Activated CD4-positive, alpha-beta T cell treated with anti-CD3 and anti-CD28 coated beads for 1 hour (primary cell): ENCODE measurements around the gene MTMR6.
"Not testable (repeated sequence)": the region's sequence is repeated elsewhere in the genome, so short reads cannot be mapped to it uniquely, and the experiment has no call there.

Experiments
- DNase-seq: peaks from one replicate; pipeline ENCODE4 v3.0.0-alpha.2; 2020

MTMR6 gene

DNA sequence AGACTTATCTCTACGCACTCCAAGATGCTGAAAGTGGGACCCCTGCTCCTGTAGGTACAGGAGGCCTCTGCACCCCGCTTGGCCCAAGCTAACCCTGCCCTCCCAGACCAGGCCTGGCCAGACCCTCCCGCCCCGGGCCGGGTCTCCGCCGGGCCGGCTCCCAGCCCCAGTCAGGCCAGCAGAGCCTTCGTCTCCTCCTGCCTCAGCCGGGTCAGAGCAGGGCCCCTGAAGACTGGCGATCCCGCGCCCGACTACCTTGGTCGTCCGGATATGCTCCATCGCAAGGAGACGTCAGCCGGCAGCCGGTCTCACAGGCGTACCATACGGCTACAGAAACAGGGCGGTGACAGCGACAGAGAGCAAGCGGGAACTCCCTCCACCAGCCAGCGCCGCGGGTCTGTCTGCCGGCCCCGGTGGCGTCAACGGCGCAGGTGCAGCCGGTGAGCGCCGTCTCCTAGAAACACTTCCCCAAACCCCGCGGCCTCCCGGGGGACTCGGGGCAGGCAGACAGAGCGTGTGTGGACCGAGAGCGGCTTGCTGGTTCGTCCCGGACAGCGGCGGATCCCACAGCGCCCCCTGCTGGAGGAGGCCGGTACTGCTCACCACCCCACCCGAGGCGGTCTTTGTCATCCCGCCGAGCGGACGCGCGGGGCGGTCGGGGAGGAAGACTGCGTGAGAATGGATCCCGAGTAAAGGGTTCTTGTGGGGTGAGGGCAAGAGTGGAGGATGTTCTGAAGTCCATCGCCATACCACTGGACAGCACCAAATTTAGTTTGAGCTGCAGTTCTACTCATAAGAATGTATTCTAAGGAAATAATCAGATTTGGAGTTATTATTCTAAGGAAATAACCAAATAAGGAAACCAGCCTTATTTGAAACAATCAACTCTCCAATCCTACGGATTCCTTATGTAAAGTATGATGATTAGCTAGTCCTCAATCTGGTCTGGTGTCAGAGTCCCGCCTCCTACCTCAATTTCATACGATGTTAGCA is at the start of gene MTMR6:
Gene MTMR6 (minus strand): TSS at position 520 of the 993 bp plus-strand sequence. CDS start 241 bp downstream, at position 279.
- DNase-seq: peak; percentile 90

DNA sequence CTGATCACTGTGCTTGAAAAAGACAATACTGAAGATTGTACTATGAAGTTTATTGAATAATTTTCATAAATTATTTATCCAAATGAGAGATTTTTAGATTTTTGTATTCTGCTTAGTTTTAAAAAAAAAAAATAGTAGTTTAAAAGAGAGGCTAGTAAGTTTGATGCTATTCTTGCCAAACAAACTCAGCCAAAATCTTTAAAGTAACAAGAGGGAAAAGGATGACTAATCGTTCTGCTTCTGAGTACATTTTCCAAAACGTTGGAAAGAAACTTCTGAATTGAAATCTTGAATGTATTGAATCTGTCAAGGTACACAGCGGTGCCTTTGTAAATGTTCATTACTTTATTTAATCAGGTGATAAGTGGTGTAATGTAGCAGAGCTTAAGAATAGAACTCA is 48.6 kb upstream of the MTMR6 start:
- no peak for DNase-seq

DNA sequence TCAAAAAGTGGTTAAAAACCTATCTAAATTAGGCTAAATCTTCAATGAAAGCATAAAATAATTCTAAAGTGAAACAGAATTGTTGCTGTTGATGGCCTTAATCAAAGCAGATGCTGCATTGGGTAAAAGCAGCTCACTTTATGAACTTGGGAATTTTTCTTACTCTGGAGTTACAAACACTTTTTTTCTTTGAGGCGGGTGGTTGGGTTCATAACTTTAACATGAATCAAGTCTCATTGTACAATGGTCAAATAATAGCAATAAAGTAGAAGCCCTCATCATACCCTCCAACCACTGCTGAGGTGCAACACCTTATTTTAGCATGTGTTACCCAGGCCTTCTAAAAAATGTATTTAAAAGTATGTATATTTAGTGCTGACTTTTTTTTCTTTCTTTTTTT is 43.3 kb upstream of the MTMR6 start:
- DNase-seq: no peak

DNA sequence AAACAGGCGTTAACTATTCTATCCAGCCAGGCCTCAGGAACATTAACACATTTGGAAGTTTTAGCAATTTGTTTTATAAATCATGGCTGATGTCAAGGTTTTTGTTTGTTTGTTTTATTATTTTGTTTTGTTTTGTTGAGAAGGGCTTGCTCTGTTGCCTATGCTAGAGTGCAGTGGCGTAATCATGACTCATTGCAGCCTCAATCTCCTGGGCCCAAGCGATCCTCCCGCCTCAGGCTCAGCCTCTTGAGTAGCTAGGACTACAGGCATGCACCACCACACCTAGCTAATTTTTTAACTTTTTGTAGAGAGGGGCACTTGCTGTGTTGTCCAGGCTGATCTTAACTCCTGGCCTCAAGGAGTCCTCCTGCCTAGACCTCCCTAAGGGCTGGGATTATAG is 42.4 kb upstream of the MTMR6 start:
- no peak for DNase-seq

DNA sequence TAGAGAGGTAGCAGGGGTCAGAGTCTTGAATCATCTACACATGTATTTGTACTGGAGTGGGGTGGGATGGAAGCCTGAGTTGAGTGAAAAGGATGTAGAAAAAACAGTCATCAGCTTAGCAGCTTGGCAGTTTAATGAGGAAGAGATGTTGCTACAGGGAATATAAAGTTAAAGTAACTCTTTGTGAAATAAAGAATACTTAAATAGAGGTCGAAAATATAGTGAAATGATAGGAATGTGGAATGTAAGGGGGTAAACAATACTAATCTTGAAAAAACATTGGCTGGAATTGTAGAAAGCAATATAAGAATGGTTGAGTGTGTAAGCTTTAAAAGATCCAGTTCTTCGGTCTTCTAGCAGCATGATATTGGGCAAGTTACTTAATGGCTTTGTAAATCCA is 36.8 kb upstream of the MTMR6 start:
- no peak for DNase-seq

DNA sequence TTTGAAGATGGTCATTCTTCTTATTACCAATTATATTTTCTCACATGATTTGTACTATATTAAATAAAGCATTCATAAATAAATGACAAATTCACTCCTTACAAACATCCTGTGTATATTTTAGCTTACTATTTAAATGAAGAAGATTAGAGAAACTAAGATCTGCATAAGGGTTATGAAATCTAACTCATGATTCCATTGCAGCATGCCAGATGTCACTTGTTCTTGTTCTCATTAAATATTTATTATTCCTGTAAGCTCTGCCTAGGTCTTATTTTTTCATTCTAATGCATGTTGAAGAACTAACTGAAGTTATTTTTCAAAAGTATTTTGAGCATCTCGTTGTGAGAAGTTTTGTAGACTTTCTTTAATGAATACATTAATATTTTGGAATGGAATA is 32.5 kb upstream of the MTMR6 start:
- no peak for DNase-seq

DNA sequence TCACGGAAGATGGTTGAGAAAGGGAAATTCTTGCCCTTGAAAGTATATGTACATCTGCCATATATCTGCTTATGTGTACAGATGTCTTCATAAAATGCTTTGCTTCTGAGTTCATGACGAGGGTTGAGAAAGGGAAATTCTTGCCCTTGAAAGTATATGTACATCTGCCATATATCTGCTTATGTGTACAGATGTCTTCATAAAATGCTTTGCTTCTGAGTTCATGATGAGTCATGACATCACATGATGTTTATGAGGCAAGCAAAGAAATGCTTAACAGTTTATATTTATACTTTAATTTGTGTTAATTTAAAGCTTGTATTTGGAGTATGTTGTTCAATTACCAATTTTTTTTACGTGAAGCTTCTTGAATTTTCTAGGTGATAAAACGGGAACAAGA is 31.7 kb upstream of the MTMR6 start:
- not testable (repeated sequence) for DNase-seq

DNA sequence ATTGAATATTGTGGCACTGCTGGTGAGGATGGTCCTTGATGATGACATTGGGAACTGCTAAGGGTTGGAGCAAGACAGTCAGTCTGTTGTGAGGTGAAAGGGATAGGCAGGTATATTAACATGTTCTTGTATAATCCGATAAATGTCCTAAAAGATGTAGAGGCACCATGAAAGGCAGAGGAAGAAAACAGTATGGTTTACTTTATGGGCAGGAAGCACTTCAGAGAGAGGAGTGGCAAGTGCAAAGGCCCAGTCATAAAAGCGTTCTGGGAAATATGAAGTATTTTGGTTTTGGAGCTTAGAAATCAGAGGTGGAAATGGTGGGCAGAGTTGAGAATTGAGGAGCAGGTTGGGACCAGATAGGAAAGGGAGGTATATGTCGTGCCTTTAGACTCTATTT is 23.6 kb upstream of the MTMR6 start:
- DNase-seq: no peak

DNA sequence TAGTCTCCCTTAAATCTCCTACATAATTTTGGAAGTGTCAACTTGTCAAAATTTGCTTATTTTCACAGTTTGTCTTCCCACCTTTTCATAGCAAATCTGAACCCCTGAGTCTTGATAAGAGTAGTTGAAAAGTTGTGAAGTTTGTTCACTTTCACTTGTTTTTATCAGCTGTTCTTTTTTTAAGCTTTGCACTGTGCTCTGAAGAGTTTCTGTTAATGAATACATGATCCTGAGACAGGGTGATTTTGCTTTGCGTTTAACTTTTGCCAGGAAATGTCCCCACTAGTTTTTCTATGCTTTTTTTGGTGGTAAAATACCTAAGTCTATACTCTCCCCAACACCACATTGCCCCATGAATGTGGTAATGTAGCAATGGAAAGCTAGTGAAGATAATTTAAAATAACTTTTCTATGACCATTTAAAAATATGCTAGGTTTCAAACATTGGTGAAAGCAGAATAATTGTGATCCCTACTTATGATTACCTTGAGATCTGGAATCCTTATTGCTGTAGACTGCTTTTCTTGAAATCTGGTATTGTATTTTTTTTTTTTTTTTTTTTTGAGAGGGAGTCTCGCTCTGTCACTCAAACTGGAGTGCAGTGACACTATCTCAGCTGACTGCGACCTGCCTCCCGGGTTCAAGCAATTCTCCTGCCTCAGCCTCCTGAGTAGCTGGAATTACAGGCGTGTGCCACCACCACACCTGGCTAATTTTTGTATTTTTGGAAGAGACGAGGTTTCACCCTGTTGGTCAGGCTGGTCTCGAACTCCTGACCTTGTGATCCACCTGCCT is 19.6 kb upstream of the MTMR6 start:
- DNase-seq: no peak

DNA sequence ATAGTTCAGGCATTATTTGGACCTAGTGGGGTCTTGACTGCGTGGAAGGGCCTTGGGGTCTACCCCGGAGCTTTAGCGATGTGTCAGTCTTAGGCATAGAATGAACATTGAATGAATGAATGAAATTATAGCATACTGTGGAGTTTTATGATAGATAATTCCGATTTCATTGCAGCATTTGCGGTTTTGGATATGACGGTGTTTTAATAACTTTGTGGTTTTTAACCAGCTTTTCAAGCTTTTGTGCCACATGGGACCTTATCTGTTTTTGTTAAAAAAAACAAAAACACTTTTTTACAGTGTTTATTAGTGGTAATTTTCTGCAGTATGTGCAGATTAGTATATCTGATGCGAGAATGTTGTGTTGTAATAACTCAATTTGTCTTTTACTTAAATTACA is 14.8 kb upstream of the MTMR6 start:
- DNase-seq: no peak

DNA sequence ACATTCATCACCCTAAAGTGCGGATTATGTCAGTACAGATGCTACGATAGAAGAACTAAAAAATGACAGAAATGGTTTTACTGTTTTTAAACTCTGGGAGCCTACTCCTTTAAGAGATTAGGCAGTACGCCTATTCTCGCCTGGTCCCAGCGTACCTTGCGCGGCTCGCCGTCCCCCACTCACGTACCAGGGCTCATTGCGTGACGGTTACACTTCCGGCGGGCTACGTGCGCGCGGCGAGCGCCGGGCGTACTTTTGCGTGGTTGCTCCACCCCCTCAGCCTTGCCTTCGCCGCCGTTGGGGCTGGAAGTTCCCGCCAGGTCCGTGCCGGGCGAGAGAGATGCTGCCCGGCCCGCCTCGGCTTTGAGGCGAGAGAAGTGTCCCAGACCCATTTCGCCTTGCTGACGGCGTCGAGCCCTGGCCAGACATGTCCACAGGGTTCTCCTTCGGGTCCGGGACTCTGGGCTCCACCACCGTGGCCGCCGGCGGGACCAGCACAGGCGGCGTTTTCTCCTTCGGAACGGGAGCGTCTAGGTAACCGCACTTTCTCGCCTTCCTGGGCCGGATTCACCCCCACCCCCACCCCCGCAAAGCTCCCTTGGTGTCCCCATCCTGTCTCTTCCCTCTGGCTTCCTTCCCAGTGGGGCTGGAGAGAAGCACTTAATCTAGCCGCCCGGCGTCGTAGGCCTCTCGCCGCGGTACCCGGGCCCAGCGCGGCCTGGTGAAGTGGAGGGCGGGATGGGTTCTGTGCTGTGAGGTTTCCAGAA is 14.2 kb upstream of the MTMR6 start, which contains the start of gene NUP58:
Gene NUP58 (plus strand): TSS at position 279 of the 767 bp plus-strand sequence. CDS start 149 bp downstream, at position 428.
- DNase-seq: peak; percentile 90

DNA sequence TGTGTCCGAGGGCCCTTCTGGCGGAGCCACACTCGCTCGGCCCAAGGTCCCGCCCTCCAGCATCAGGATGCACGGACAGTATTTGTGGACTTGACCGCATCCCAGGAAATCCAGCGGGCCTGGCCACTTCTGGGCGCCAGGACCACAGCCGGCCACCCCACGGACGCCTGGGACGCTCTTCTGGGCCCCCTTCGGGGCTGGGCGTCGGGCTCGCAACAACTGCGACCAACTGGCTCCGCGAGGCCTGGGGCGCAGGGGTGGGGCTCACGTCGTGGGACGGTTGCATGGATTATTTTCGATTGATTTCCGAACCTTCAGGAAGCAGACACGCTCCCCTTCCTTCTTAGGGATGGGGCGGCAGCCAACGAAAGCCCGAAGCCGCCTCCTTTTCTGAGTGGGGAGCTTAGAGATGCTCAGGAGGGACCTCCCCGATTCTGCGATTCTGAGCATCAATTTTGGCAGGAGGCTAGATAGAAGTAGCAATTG is 13.6 kb upstream of the MTMR6 start:
- DNase-seq: no peak

DNA sequence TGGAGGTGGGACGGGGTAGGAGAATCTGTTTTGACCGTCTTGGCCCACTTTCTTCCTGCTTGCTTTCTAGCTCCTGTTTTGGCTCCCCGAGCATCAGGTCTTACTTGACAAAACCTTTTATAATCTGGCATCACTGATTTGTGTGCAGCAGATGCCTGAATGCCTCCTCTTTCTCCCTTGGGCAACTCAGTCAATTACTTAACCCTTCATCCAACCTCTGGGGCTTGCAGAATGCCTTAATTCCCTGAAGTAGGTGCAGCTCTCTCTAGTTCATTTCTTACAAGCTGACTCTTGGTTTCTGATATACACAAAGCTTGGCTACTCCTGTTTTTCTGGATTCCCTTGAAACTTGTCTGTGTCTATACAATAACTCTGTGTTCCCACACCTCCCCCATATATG is 8.4 kb upstream of the MTMR6 start:
- no peak for DNase-seq

DNA sequence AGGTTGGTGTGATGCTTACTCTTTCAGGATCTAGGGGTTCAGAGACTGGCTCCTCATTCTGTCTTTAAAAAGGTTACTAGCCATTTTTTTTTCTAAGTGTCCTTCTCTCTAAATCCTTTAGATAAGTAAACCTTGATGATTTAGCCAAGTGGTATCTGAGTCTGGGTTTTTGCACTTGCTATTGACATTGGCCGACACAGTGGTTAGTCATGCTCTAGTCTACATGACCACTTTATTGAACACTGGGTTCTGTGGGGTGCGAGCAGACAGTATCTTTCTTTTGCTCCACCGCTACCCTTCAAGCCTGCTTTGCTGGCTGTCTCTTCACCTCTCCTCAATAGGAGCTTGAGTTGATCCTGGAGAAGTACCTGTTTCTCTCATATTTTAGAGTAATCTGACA is 7.9 kb upstream of the MTMR6 start:
- no peak for DNase-seq

DNA sequence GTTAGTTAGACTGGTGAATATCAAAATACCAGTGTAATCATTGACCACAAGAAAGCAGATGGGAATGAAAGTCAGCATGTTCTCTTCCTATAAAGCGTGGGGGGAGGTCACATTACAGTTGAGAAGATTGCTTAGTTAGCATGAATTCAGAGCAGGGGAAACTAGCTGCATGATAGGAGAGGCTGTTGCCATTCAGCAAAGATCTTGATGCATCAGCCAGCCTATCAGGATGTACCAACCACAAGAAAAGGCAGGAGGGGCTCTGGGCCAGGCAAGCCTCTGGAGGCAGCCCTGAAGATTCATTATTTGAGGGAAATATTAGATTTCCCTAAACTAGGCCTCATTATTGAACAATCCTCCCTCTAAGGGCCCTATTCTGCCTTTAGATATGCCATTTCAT is 5.0 kb upstream of the MTMR6 start:
- DNase-seq: no peak

DNA sequence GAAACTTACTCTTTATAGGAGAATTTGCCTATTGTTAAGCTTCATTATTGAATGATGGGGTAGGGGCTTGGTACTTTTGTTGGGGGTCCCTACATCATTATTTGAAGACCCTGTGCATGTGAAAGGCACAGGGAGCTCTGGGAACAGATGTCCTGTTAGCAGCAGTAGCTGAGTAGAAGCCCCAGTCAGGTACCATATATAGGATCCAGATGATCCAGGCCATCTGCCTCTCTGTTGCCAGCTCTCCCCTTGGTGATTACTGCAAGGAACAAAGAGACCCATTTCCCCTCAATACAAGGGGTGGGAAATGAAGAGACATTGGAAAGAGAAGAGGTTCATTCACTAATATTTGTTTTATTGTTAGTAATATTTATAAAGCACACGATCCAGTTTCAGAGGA is 4.4 kb upstream of the MTMR6 start:
- no peak for DNase-seq

DNA sequence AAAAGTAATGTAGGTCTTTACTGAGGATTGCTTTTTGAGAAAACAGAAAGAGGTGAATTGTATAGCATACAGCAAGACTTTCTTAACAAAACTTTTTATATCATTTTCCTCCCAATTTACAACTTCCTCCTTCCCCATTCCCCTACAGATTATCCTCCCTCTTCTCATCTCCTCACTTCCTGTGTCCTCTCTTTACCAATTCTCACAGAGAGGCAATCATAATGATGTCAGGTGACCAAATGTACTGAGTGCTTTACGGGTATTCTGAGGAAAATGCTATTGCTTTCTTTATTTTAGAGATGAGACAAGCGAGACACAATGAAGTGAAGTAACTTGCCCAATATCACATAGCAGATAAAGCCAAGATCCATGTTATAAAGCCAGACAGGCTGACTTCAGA is 1.7 kb upstream of the MTMR6 start:
- DNase-seq: no peak

DNA sequence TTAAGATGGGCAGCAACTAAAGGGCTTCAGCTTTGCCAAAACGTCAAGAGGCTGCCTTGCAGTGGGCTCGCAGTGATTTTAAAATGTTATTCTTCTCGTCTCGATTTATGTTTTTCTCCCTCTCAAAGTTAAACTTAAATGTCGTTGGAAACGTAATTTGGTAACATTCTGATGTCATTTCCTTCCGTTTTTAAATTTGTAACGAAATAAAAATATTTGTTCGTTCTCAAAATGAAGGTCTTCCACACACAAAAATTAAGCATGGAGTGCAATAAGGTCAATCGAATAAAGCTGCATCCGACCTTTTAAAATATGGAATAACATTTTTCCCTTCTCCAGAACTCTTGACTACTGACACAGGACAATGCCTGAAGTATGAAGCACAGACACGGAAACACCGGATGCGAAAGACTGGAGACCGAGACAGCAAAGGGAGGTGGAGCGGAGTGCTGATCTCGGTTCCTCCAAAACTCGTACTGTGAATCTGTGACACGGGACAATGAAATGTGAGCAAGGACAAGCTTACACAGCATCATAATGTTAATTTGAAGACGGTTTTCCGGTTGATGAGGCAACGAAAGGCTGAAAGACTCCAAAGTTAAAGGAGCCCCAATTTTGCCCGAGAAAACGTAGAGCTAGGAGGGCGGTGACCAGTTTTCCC is 850 bp downstream of the MTMR6 start:
- DNase-seq: no peak

DNA sequence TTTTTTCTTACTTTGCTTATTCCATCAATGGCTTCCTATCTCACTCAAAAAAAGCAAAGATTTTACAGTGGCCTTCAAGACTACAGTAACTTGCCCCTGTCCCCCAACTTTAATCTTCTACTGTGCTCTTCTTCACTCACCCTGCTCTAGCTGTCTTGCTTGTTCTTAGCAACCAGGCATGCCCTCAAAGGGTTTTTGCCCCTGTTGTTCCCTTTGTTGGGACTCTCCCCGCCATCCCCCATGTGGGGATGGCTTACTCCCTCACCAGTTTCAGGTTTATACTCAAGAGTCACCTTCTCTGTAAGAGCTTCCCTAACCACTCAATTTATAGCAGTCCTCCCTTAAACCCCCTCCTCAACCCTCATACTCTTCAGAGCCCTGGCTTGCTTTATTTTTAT is 5.4 kb downstream of the MTMR6 start:
- DNase-seq: no peak

DNA sequence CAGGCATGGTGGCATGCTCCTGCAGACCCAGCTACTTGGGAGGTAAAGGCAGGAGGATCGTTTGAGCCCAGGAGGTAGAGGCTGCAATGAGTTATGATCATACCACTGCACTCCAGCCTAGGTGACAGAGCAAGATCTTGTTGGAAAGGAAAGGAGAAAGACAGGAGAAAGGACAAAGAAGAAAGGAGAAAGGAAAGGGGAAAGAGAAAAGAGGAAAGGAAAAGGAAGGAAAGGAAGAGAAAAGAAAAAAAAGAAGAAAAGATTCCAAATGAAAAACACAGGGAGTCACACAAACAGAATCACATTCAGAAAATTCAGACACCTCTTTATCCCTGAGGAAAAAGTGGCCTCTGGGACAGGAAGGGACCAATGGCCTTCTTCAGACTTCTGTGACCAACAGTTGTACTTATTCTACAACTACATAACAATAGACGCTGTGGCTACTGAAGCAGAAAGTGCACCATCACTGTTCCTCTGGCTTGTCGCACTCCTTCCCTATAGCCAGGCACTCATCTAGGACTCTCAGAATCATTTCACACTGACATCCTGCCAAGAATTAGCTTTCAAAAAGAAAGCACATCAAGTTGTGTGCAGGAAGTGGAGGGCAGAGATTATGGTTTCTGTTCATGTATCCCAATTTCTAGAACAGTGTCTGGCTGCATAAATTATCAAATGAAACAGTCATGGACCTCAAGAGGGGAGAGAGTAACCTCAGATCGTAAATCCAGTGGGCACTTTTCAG is 5.9 kb downstream of the MTMR6 start:
- no peak for DNase-seq

DNA sequence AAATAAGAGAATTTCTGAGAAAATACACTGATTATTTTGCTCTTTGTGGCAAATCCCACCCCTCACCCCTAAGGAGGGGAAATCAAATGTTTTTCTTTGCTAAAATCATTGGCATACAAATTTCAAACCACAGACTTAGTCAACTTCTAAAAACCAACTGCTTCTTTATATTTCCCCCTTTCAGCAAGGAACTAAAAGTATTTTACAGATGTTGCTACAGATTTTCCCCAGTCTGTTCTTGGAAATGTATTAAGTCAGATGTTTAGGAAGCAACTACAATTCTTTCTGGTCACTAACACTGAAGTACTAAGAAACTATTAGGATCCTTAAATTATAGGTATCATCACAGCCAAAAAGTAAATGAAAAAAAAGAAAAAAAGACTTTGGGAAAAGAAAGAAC is 6.9 kb downstream of the MTMR6 start:
- no peak for DNase-seq

DNA sequence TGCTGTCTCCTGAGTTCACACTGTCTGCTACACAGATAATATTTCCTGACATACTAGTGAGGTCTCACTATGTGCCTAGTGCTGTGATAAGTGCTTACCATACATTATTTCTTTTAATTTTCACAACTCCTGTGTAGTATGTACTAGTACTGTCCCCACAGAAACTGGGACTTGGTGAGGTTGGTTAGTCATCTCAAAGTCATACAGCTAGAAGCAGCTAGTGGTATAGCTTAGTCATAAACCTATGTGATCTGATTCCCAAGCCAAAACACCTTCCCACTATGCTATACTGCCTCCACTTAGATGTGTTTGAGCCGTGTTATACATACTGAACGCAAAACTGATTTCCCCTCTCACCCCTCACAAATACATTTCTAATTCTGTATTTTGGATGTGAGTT is 10.5 kb downstream of the MTMR6 start:
- no peak for DNase-seq
